A549 (cell line): ENCODE data around the gene SAA1.

Source experiments
- BCL3 ChIP-seq: fragments of >200 bp; sonication (Bioruptor Twin); formaldehyde crosslinking; IDR thresholded peaks from 3 replicates; pipeline ENCODE4 v1.6.1; 2016
- BHLHE40 ChIP-seq: IDR thresholded peaks from 2 replicates; pipeline ENCODE4 v1.6.1; 2012; ENCODE audit warnings: low read depth, low read length, inconsistent platforms
- CBX8 ChIP-seq: fragments of 200-600 bp; sonication (generic); IDR thresholded peaks from 2 replicates; pipeline ENCODE4 v1.6.1; 2016
- CTCF ChIP-seq: fragments of >200 bp; sonication (Bioruptor Twin); formaldehyde crosslinking; IDR thresholded peaks from 3 replicates; pipeline ENCODE4 v1.5.1; 2016
- EP300 ChIP-seq, 2 experiments: fragments of >200 bp; sonication (Bioruptor Twin); formaldehyde crosslinking; IDR thresholded peaks; 2 replicates in 1 of 2; 3 replicates in 1 of 2; pipeline ENCODE4 v1.6.1; 2016 to 2017
- FOSB ChIP-seq: fragments of 250-450 bp; sonication (Bioruptor Pico); IDR thresholded peaks from 2 replicates; pipeline ENCODE4 v1.5.0; 2020; ENCODE audit warnings: mild to moderate bottlenecking, moderate library complexity
- FOXS1 ChIP-seq: fragments of 250-450 bp; sonication (Bioruptor Pico); IDR thresholded peaks from 2 replicates; pipeline ENCODE4 v1.5.0; 2020; ENCODE audit warnings: mild to moderate bottlenecking, moderate library complexity
- HEYL ChIP-seq: fragments of 250-450 bp; sonication (Bioruptor Pico); IDR thresholded peaks from 2 replicates; pipeline ENCODE4 v1.8.0; 2021; ENCODE audit warnings: mild to moderate bottlenecking, moderate library complexity
- HOXA7 ChIP-seq: fragments of 250-450 bp; sonication (Bioruptor Pico); IDR thresholded peaks from 2 replicates; pipeline ENCODE4 v1.5.0; 2020; ENCODE audit warnings: mild to moderate bottlenecking, moderate library complexity
- KDM5A ChIP-seq: fragments of 200-600 bp; sonication (generic); IDR thresholded peaks from 2 replicates; pipeline ENCODE4 v1.6.1; 2016; ENCODE audit warnings: antibody characterized with exemption, mild to moderate bottlenecking
- POLR2A ChIP-seq: IDR thresholded peaks from 2 replicates; pipeline ENCODE4 v1.6.1; 2012; ENCODE audit warnings: mild to moderate bottlenecking, low read length
- POLR2AphosphoS2 ChIP-seq: conservative IDR thresholded peaks from 2 replicates; pipeline ENCODE4 v1.6.1; 2012; ENCODE audit warnings: low read length, improper control_type of control experiment, inconsistent platforms
- SMC3 ChIP-seq: fragments of >200 bp; sonication (Bioruptor Twin); formaldehyde crosslinking; IDR thresholded peaks from 3 replicates; pipeline ENCODE4 v1.6.1; 2018; ENCODE audit warnings: inconsistent platforms
- USF2 ChIP-seq: fragments of 450-650 bp; IDR thresholded peaks from 2 replicates; pipeline ENCODE4 v1.6.1; 2014; ENCODE audit warnings: antibody characterized with exemption

GRCh38 chr11:18277565-18278271 lies 11.7 kb downstream of the SAA1 start:
- TF ChIP-seq SMC3 = no peak
- no peak for TF ChIP-seq POLR2AphosphoS2
- no peak for TF ChIP-seq USF2
- no peak for TF ChIP-seq POLR2A
- TF ChIP-seq EP300 (IDR thresholded peaks at IDR 0.05) = no peak
- TF ChIP-seq FOXS1 (CRISPR knock-in tag) = no peak
- no peak for TF ChIP-seq CTCF
- TF ChIP-seq BHLHE40 = no peak
- TF ChIP-seq HEYL (CRISPR knock-in tag) = no peak
- TF ChIP-seq CBX8 = no peak
- TF ChIP-seq FOSB (CRISPR knock-in tag) = no peak
- no peak for TF ChIP-seq HOXA7
- TF ChIP-seq KDM5A = no peak
- TF ChIP-seq BCL3 = no peak
